Measurements from ENCODE around the gene CCDC60.

CCDC60 gene

GRCh38 chr12:119423285-119423684, 88.8 kb downstream of the CCDC60 start:
- Histone ChIP-seq H3K27me3 (replicated peaks; ENCODE audit: control insufficient read depth, insufficient read depth, low read length) (no peaks in the 10 kb centered on the region), H3K4me3 (replicated peaks; ENCODE audit: low read depth, low read length) (no peak overlapping the region), H3K36me3 (ENCODE audit: control insufficient read depth, insufficient read depth, low read length) (no peaks in the 10 kb centered on the region)
- no peak for DNase-seq (ENCODE audit: extremely low read depth, insufficient read length)
- no peak for TF ChIP-seq CTCF (IDR thresholded peaks at IDR 0.05; ENCODE audit: insufficient read depth, low read length, poor library complexity, severe bottlenecking)

GRCh38 chr12:119425623-119426022, 91.1 kb downstream of the CCDC60 start:
- Histone ChIP-seq H3K36me3 (ENCODE audit: control insufficient read depth, insufficient read depth, low read length) (no peaks in the 10 kb centered on the region), H3K4me3 (replicated peaks; ENCODE audit: low read depth, low read length) (no peak overlapping the region), H3K27me3 (replicated peaks; ENCODE audit: control insufficient read depth, insufficient read depth, low read length) (no peaks in the 10 kb centered on the region; the same call in 1 of the 2 replicates)
- no peak for TF ChIP-seq CTCF (IDR thresholded peaks at IDR 0.05; ENCODE audit: insufficient read depth, low read length, poor library complexity, severe bottlenecking)
- DNase-seq (ENCODE audit: extremely low read depth, insufficient read length), result no peak

- no peak for TF ChIP-seq CTCF (IDR thresholded peaks at IDR 0.05; ENCODE audit: insufficient read depth, low read length, poor library complexity, severe bottlenecking)
- Histone ChIP-seq H3K4me3 (replicated peaks; ENCODE audit: low read depth, low read length) (no peak overlapping the region), H3K27me3 (replicated peaks; ENCODE audit: control insufficient read depth, insufficient read depth, low read length) (no peaks in the 10 kb centered on the region; the same call in 1 of the 2 replicates), H3K36me3 (ENCODE audit: control insufficient read depth, insufficient read depth, low read length) (no peaks in the 10 kb centered on the region)
- no peak for DNase-seq (ENCODE audit: extremely low read depth, insufficient read length)
These were observed 96.6 kb downstream of the CCDC60 start for GRCh38 chr12:119431151-119431550.

GRCh38 chr12:119432949-119433348, 98.4 kb downstream of the CCDC60 start:
- no peak for TF ChIP-seq CTCF (IDR thresholded peaks at IDR 0.05; ENCODE audit: insufficient read depth, low read length, poor library complexity, severe bottlenecking)
- H3K36me3 ChIP-seq (ENCODE audit: control insufficient read depth, insufficient read depth, low read length), result no peaks in the 10 kb centered on the region

GRCh38 chr12:119440803-119441360, 106.4 kb downstream of the CCDC60 start:
- TF ChIP-seq CTCF (IDR thresholded peaks at IDR 0.05; ENCODE audit: insufficient read depth, low read length, poor library complexity, severe bottlenecking), result no peak
- Histone ChIP-seq H3K36me3 (ENCODE audit: control insufficient read depth, insufficient read depth, low read length) (no peaks in the 10 kb centered on the region), H3K27me3 (replicated peaks; ENCODE audit: control insufficient read depth, insufficient read depth, low read length) (no peaks in the 10 kb centered on the region; the same call in 1 of the 2 replicates), H3K4me3 (replicated peaks; ENCODE audit: low read depth, low read length) (no peak overlapping the region)
- no peak for DNase-seq (ENCODE audit: extremely low read depth, insufficient read length)

More at GRCh38 chr12:119432949-119433348, 98.4 kb downstream of the CCDC60 start:
- DNase-seq (ENCODE audit: extremely low read depth, insufficient read length), result no peak
- no peak overlapping the region for H3K4me3 ChIP-seq (replicated peaks; ENCODE audit: low read depth, low read length)
- no peaks in the 10 kb centered on the region; the same call in 1 of the 2 replicates for H3K27me3 ChIP-seq (replicated peaks; ENCODE audit: control insufficient read depth, insufficient read depth, low read length)
